ENCODE results near the gene TFDP1.

TFDP1 gene

GRCh38 chr13:113651511-113652403 lies 67.2 kb downstream of the TFDP1 start:
- DNase-seq, result no peak

GRCh38 chr13:113652404-113653263 lies 68.1 kb downstream of the TFDP1 start:
- no peak for DNase-seq

DNA sequence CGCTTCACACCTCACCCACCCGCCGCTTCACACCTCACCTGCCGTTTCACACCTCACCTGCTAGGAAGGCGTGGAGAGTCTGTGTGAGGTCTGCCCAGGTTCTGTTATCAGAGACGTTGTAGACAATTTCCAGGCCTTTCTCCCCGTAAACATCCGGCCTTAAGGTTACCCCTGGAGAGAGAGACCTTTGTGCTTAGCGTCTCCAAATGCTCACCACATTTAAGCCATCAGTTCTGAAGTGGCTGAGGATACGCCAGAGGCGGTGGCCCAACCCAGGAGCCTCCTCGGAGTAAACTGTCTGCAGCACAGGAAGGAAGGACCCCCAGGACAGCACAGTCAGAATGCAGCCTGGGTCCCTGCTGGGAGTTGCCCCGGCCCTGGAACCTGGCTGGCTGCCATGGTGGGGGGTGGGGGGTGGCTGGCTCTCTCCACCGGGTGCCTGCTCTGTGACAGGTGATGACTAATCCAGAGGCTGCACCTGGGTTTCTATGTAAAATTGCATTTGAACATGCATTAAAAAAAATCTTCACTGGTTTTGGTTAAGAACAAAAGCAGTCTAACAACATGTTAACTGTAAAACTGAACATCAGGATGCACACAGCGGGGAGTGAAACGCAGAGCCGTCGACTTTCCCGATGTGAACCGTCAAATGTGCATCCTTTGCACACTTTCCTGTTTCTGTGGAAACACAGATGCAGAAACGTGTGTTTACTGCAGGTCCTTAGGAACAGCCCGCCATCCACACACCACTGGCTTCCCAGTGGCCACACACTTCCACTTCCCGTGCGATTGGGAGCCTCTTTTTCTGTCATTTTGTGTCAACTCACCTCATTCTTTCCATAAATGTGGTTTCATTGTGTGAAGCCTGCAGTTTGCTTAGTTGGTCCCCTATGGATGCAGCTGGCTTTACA lies 69.0 kb downstream of the TFDP1 start:
- DNase-seq, result no peak

- no peak for DNase-seq
Observed at GRCh38 chr13:113654175-113654560, 69.6 kb downstream of the TFDP1 start.

DNA sequence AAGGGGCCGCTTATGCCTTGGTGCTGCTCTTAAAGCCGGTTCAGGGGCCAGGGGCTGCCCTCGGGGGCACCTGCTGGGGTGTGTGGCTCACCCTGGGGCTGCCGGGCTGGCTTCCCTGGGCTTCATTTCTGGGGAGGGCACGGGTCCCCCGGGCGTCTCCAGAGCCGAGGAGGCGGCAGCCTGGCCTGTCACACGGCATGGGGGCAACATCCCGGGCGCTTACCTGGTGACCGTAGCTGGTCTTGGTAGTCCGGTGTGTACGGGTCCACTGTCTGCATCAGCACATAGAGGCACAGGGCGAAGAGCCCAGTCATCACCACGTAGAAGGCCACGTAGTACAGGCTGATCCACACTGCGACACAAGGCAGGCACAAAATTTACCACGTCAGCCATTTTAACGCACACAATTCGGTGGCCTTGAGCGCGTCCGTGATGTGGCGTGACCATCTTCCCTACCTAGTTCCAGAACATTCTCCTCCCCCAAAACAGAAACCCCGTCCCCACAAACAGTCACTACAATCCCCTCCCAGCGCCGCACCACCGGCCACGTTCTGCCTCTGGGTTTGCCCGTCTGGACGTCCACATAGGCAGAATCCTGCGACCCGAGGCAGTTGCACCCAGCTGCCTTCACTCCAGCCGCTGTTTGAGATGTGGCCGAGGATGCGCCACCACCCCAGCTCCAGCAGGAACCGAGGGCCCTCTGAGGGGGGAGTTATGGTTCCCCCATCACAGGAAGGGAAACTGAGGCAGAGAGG lies 70.2 kb downstream of the TFDP1 start:
- DNase-seq, result no peak

DNA sequence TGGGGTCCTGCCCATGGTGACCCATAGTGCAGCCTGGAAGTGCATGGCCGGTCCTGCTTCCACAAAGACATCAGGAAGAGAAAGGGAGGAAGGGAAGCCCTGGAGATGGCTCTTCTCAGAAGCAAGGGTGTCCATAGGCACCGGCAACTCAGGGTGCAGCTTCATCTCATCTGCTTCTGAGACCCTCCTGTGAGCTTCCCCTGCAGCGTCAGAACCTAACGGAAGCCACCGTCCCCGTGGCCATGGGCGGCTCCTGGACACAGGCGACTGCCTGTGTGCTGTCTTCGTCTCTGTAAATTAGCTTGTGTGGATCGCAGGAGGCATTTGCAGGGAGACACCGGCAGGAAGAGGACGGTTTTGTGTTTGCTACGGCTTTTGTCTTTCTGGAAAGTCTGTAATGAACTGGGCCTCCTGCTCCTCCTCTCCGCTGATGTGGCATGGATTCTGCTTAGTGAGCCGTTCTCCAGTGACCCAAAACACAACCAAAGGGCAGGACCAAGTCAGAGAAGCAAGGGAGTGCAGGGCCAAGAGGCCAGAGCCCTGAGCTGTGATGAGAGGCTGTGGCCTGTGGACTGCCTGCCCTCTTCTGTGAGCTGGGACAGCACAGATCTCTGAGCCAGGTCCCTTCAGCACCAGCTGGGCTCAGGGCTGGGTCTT lies 70.9 kb downstream of the TFDP1 start:
- no peak for DNase-seq

DNA sequence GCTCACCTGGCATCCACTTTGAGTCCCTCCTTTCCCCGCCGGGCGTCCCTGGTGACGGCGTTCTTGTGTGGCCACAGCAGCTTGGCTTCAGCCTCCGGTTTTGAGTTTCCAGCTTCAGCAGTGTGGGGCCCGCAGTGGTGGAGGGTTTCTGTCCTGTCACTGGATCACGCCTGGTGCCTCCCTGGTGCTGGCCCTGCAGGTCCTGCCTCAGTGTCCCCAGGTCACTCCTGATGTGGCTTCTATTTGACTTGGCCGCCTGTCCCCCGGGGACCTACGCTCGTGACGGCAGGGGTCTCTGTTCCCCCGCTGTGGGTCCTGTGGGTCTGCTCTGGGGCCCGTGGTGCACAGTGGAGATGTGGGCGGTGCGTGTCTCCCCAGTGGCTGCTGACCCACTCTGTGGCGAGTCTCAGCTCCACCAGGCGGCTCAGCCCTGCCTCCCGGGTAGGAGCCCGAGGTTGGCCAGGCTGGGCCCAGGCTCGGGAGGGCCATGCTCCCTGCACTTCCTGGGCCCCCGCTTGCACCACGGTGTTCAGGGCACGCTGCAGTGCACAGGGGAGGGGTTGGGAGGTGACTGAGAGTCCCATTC lies 71.5 kb downstream of the TFDP1 start:
- no peak for DNase-seq

- DNase-seq, result no peak
Observed at GRCh38 chr13:113656831-113657671, 72.5 kb downstream of the TFDP1 start.

- DNase-seq, result no peak
Observed at GRCh38 chr13:113657851-113658741, 73.5 kb downstream of the TFDP1 start, which contains the start of gene ATP4B. TSS of gene ATP4B (minus strand) at chr13:113658198. CDS start at chr13:113658144, 54 bp downstream.

- no peak for DNase-seq
Observed at GRCh38 chr13:113658836-113659235, 74.3 kb downstream of the TFDP1 start.

- no peak for DNase-seq
Observed at GRCh38 chr13:113659337-113659736, 74.8 kb downstream of the TFDP1 start.

DNA sequence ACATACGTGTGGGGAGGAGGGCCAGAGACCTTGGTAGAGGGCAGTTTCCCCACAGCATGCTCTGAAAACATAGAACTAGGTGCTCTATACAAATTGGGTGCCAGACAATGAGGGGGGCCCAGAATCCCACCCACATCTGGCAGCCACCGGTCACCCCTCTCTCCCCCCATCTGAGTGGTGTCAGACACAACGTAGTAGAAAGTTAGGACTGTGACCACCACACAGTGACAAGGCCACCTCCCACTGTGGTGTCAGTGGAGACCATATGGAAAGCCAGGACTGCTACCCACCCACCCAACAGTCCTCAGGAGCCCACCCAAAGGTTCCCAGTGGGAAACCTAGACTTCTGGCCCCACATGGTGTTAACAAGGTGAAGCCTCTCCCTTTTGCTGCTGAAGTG lies 75.5 kb downstream of the TFDP1 start:
- DNase-seq, result no peak

DNA sequence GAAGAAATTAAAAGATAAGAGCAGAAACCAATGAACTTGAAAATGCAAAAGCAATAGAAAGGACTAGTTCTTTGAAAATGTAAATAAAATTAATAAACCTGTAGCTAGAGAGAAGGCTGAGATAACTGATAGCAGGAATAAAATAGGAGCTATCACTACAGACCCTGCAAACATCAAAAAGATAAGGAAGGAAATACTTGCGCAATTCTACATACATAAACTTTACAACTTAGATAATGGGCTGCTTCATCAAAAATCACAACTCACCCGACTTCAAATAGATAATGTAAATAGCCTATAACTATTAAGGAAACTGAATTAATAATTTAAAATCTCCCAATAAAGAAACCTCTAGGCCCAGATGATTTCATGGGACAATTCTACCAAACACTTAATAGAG lies 77.0 kb downstream of the TFDP1 start:
- no peak for DNase-seq

GRCh38 chr13:113663934-113664333 lies 79.4 kb downstream of the TFDP1 start:
- DNase-seq, result no peak

DNA sequence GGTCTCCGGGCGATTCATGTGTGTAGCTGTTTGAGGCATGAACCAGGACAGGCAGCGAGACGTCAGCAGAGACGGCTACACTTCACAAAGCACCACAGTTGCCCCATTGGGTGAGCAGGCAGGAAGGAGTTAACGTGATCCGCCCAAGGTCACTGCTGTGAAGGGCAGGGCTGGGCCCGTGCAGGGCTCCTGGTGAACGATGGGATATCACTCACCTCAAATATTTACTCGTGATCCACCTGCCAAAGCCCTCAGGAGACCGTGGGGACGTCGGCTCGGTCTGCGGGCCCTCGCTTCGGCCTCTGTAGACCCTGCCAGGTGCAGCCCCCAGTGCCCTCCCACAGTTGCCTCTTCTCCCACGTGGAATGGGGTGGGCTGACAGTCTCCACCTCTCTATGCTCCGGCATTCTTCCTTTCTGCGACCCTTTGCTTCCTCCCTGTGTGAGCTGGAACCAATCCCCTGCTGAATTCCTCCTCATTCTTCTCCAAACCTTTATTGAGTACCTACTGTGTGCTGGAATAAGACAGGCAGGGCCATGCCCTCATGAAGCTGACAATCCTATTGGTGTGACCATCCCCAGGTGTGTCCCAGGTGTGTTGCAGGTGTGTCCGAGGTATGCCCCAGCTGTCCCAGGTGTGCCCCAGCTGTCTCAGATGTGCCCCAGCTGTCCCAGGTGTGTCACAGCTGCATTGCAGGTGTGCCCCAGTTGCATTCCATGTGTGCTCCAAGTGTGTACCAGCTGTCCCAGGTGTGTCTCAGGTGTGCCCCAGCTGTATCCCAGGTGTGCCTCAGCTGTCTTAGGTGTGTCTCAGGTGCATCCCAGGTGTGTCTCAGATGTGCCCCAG lies 80.4 kb downstream of the TFDP1 start:
- no peak for DNase-seq

DNA sequence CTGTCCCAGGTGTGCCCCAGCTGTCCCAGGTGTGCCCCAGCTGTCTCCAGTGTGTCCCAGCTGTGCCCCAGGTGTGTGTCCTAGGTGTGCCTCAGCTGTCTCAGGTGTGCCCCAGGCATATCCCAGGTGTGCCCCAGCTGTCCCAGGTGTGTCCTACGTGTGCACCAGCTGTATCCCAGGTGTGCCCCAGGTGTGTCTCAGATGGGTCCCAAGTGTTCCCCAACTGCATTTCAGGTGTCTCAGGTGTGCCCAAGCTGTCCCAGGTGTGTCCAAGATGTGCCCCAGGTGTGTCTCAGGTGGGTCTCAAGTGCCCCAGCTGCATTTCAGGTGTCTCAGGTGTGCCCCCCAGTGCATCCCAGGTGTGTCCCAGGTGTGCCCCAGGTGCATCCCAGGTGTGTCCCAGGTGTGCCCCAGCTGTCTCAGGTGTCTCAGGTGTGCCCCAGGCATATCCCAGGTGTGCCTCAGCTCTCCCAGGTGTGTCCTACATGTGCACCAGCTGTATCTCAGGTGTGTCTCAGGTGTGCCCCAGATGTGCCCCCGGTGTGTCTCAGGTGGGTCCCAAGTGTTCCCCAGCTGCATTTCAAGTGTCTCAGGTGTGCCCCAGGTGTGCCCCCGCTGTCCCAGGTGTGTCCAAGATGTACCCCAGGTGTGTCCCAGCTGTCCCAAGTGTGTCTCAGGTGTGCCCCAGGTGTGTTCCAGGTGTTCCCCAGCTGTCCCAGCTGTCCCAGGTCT lies 81.2 kb downstream of the TFDP1 start:
- no peak for DNase-seq

- no peak for DNase-seq
Observed at GRCh38 chr13:113666329-113666670, 81.7 kb downstream of the TFDP1 start.

All from fibroblast of skin of abdomen (primary cell).